HCT116 (cell line): ENCODE measurements around the gene ZNF66.
"Not testable (repeated sequence)": the region's sequence is repeated elsewhere in the genome, so short reads cannot be mapped to it uniquely, and the experiment has no call there.

Experiments
- ATF3 ChIP-seq: IDR thresholded peaks from 2 replicates; pipeline ENCODE4 v1.6.1; 2012
- CTCF ChIP-seq, 3 experiments: fragments of 200-600 bp in 1 of 3; sonication (generic) in 1 of 3; IDR thresholded peaks in 2 of 3; conservative IDR thresholded peaks in 1 of 3; 2 replicates each; pipeline ENCODE4 v1.5.1; 2012 to 2017; ENCODE audit warnings: low read depth in 2 of 3, low read length in 2 of 3, antibody characterized with exemption in 1 of 3, borderline replicate concordance in 1 of 3, control low read depth in 1 of 3, mild to moderate bottlenecking in 1 of 3, mixed read lengths in 1 of 3, mixed run types in 1 of 3, moderate library complexity in 1 of 3; ENCODE audit not compliant: insufficient read depth in 1 of 3
- POLR2A ChIP-seq: IDR thresholded peaks from 2 replicates; pipeline ENCODE4 v1.7.0; 2011; ENCODE audit warnings: borderline replicate concordance; ENCODE audit not compliant: insufficient read depth, insufficient read length; ENCODE audit errors: extremely low read depth
- RAD21 ChIP-seq: IDR thresholded peaks from 2 replicates; pipeline ENCODE4 v1.6.1; 2012; ENCODE audit warnings: low read depth, mild to moderate bottlenecking
- SIN3A ChIP-seq: IDR thresholded peaks from 2 replicates; pipeline ENCODE4 v1.6.1; 2012; ENCODE audit warnings: low read depth
- ZFX ChIP-seq: fragments of 450-650 bp; IDR thresholded peaks from 2 replicates; pipeline ENCODE4 v1.6.1; 2017

- TF ChIP-seq CTCF (IDR thresholded peaks at IDR 0.05 in 2 of 3, conservative IDR thresholded peaks at IDR 0.05 in 1 of 3; ENCODE audit: borderline replicate concordance in 1 of 3, insufficient read depth in 1 of 3, low read depth in 2 of 3, low read length in 2 of 3); RAD21; POLR2A; ATF3; SIN3A; ZFX: not testable (repeated sequence)
Measured at GRCh38 chr19:20750169-20750568, 25.9 kb upstream of the ZNF66 start.
